ENCODE data around the gene LAMTOR2. TPM values are rescaled to one million over a fixed set of nuclear protein-coding genes. Genes with fewer than 3 reads are reported as not detected.
A peak's percentile ranks its signal among the peaks of the same experiment; 100 is the strongest.

Gene LAMTOR2
- total RNA-seq, 1 experiment from 2014 or later = 49.4 TPM

GRCh38 chr1:156106624-156107488 is 52.3 kb downstream of the LAMTOR2 start:
- Mint-ChIP-seq H3K4me1 (ENCODE audit: low read depth, unreplicated experiment) (peaks cover 40% of the 10 kb centered on the region), H3K27ac (ENCODE audit: unreplicated experiment) (peak overlapping the region; percentile 86), H3K9me3 (ENCODE audit: unreplicated experiment) (no peaks in the 10 kb centered on the region), H3K4me3 (ENCODE audit: unreplicated experiment) (peak overlapping the region; percentile 71), H3K27me3 (ENCODE audit: insufficient read depth, unreplicated experiment) (no peaks in the 10 kb centered on the region), H3K36me3 (ENCODE audit: insufficient read depth, unreplicated experiment) (peaks cover 26% of the 10 kb centered on the region)
- TSS peak; percentile 85 for BruUV-seq (replicated peaks)
- TF ChIP-seq, protein P1, sequence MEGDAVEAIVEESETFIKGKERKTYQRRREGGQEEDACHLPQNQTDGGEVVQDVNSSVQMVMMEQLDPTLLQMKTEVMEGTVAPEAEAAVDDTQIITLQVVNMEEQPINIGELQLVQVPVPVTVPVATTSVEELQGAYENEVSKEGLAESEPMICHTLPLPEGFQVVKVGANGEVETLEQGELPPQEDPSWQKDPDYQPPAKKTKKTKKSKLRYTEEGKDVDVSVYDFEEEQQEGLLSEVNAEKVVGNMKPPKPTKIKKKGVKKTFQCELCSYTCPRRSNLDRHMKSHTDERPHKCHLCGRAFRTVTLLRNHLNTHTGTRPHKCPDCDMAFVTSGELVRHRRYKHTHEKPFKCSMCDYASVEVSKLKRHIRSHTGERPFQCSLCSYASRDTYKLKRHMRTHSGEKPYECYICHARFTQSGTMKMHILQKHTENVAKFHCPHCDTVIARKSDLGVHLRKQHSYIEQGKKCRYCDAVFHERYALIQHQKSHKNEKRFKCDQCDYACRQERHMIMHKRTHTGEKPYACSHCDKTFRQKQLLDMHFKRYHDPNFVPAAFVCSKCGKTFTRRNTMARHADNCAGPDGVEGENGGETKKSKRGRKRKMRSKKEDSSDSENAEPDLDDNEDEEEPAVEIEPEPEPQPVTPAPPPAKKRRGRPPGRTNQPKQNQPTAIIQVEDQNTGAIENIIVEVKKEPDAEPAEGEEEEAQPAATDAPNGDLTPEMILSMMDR (IDR thresholded peaks at IDR 0.05; ENCODE audit: insufficient read depth in 1 of 2, low read depth in 1 of 2, low read length in 1 of 2, severe bottlenecking in 1 of 2, unreplicated experiment in 1 of 2) = no peak
- H3K36me3 ChIP-seq (ENCODE audit: control insufficient read depth, insufficient read depth, low read length) = no peaks in the 10 kb centered on the region
- intact Hi-C loops (cut with micrococcal nuclease; ENCODE audit: unreplicated experiment) = loop anchor here (1.0 kb wide), 2 partner anchors 7 to 21 kb away; partner anchors contain the start of gene LMNA
- peak overlapping the region; percentile 15; the same call in 1 of the 2 replicates for H3K4me3 ChIP-seq (ENCODE audit: low read depth, low read length)
- no peaks in the 10 kb centered on the region for H3K27me3 ChIP-seq (replicated peaks; ENCODE audit: control insufficient read depth, insufficient read depth, low read length)
- ChIA-PET CTCF (interaction anchor here (0.6 to 2.2 kb wide), 4 partner anchors 9 to 87 kb away, joined by 3 to 8 read pairs (median 4); partner anchors contain the start of gene SLC25A44), POLR2A (interaction anchor here (0.6 to 2.2 kb wide), 6 partner anchors 9 to 127 kb away, joined by 3 to 13 read pairs (median 4); partner anchors contain the start of gene PMF1)
- DNase-seq = peak; percentile 57 to 65
- no peaks in the 10 kb centered on the region for H3K9me3 ChIP-seq
- H3K4me1 ChIP-seq = peaks cover 33% of the 10 kb centered on the region

DNA sequence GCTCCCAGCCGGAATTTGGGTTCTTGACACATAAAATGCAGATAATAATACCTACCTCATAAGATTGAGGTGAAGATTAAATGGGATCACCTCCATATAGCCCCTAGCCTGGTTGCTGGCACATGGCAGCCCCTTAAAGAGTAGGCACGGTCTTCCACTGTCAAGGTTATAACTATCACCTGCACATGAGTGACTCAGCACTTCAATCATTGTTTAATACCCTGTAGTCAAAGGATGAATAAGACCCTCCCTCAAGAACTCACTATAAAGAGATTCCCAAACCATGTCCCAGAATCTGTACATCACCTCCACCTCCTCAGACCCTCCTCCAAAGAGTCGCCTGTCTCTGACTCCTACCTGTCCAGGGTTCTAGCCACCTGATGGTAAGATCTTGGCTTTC is 53.5 kb downstream of the LAMTOR2 start:
- Histone ChIP-seq H3K4me3 (ENCODE audit: low read depth, low read length) (no peak overlapping the region), H3K36me3 (ENCODE audit: control insufficient read depth, insufficient read depth, low read length) (no peaks in the 10 kb centered on the region), H3K27me3 (replicated peaks; ENCODE audit: control insufficient read depth, insufficient read depth, low read length) (no peaks in the 10 kb centered on the region), H3K4me1 (peaks cover 30% of the 10 kb centered on the region), H3K9me3 (no peaks in the 10 kb centered on the region)
- no peak for DNase-seq
- Mint-ChIP-seq H3K4me1 (ENCODE audit: low read depth, unreplicated experiment) (peaks cover 33% of the 10 kb centered on the region), H3K27me3 (ENCODE audit: insufficient read depth, unreplicated experiment) (no peaks in the 10 kb centered on the region), H3K27ac (ENCODE audit: unreplicated experiment) (no peak overlapping the region), H3K9me3 (ENCODE audit: unreplicated experiment) (no peaks in the 10 kb centered on the region), H3K4me3 (ENCODE audit: unreplicated experiment) (no peak overlapping the region), H3K36me3 (ENCODE audit: insufficient read depth, unreplicated experiment) (peaks cover 23% of the 10 kb centered on the region)
- CTCF ChIA-PET = no interaction called here
- no TSS peak for BruUV-seq (replicated peaks)
- POLR2A ChIA-PET = no interaction called here
- TF ChIP-seq, protein P1 (IDR thresholded peaks at IDR 0.05; ENCODE audit: insufficient read depth in 1 of 2, low read depth in 1 of 2, low read length in 1 of 2, severe bottlenecking in 1 of 2, unreplicated experiment in 1 of 2) = no peak
- intact Hi-C loops (cut with micrococcal nuclease; ENCODE audit: unreplicated experiment) = no loop called here

Other genes with a start within 250 kb of the LAMTOR2 start
- gene GON4L, start 197.6 kb upstream of the LAMTOR2 start, total RNA-seq (2022) = 43.7 and 47.3 TPM in 2 replicates
- 0.05 TPM in 1 of 2 replicates, not detected in the other for gene SYT11, start 195.2 kb upstream of the LAMTOR2 start, total RNA-seq (2022)
- 21.9 and 23.0 TPM in 2 replicates for gene RIT1, start 143.4 kb upstream of the LAMTOR2 start, total RNA-seq (2022)
- 68.5 and 72.9 TPM in 2 replicates for gene KHDC4, start 120.4 kb upstream of the LAMTOR2 start, total RNA-seq (2022)
- not detected in 2 replicates for gene RXFP4, start 113.1 kb upstream of the LAMTOR2 start, total RNA-seq (2022)
- 46.9 and 60.3 TPM in 2 replicates for gene ARHGEF2, start 76.2 kb upstream of the LAMTOR2 start, total RNA-seq (2022)
- 198 and 203 TPM in 2 replicates for gene SSR2, start 33.8 kb upstream of the LAMTOR2 start, total RNA-seq (2022)
- 60.9 and 65.5 TPM in 2 replicates for gene UBQLN4, start 984 bp upstream of the LAMTOR2 start, total RNA-seq (2022)
- gene RAB25, start 6.4 kb downstream of the LAMTOR2 start, total RNA-seq (2022) = 138 and 141 TPM in 2 replicates
- 8.9 and 12.2 TPM in 2 replicates for gene MEX3A, start 27.7 kb downstream of the LAMTOR2 start, total RNA-seq (2022)
- 112 and 113 TPM in 2 replicates for gene LMNA, start 59.9 kb downstream of the LAMTOR2 start, total RNA-seq (2022)
- gene SEMA4A, start 98.8 kb downstream of the LAMTOR2 start, total RNA-seq (2022) = 0.52 and 1.3 TPM in 2 replicates
- gene SLC25A44, start 139.3 kb downstream of the LAMTOR2 start, total RNA-seq (2022) = 29.3 and 31.1 TPM in 2 replicates
- 90.2 and 95.7 TPM in 2 replicates for gene PMF1, start 158.2 kb downstream of the LAMTOR2 start, total RNA-seq (2022)
- 1.3 and 2.0 TPM in 2 replicates for gene BGLAP, start 187.4 kb downstream of the LAMTOR2 start, total RNA-seq (2022)
- gene PAQR6, start 193.3 kb downstream of the LAMTOR2 start, total RNA-seq (2022) = 4.1 and 4.6 TPM in 2 replicates
- 146 and 155 TPM in 2 replicates for gene SMG5, start 228.0 kb downstream of the LAMTOR2 start, total RNA-seq (2022)
- 9.5 and 10.7 TPM in 2 replicates for gene TMEM79, start 229.5 kb downstream of the LAMTOR2 start, total RNA-seq (2022)
- 63.9 and 74.4 TPM in 2 replicates for gene GLMP, start 240.9 kb downstream of the LAMTOR2 start, total RNA-seq (2022)
- not detected in 2 replicates for gene VHLL, start 244.5 kb downstream of the LAMTOR2 start, total RNA-seq (2022)

All from Caco-2 (cell line).